ENCODE results near the gene SLC19A1. TPM values are rescaled to one million over a fixed set of nuclear protein-coding genes. Genes with fewer than 3 reads are reported as not detected.
A peak's percentile ranks its signal among the peaks of the same experiment; 100 is the strongest.

SLC19A1 gene
- total and polyA plus RNA-seq, 4 experiments from 2014 or later: 7.4 to 9.8 (median 8.2) TPM

- Histone ChIP-seq H3K36me3 (ENCODE audit: insufficient read depth, low read length) (no peaks in the 10 kb centered on the region), H3K27me3 (ENCODE audit: insufficient read depth, low read length) (no peaks in the 10 kb centered on the region), H3K9me3 (ENCODE audit: control insufficient read depth in 1 of 2, low read length in 2 of 2) (no peaks in the 10 kb centered on the region), H3K4me3 (ENCODE audit: low read length in 2 of 2) (no peak overlapping the region), H3K4me1 (ENCODE audit: insufficient read depth, low read length) (peaks cover 19% of the 10 kb centered on the region), H3K27ac (ENCODE audit: low read depth, low read length) (no peak overlapping the region)
- H3K36me3 Mint-ChIP-seq: no peaks in the 10 kb centered on the region
- POLR2A ChIA-PET (ENCODE audit: partially characterized antibody): interaction anchor here (1.5 kb wide), 1 partner anchor 36 kb away, joined by 6 read pairs; no protein-coding TSS in a partner anchor
- H3K9me3 Mint-ChIP-seq: no peaks in the 10 kb centered on the region
- intact Hi-C loops (cut with micrococcal nuclease): loop anchor here (10.0 kb wide), 1 partner anchor 89 kb away; the partner anchor contains the start of gene PCBP3
- CTCF ChIA-PET (ENCODE audit: partially characterized antibody): interaction anchor here (0.9 to 1.6 kb wide), 6 partner anchors 8 to 263 kb away, joined by 3 to 19 read pairs (median 4); no protein-coding TSS in a partner anchor
- H3K4me1 Mint-ChIP-seq: peaks cover 11 to 21% (median 12%) of the 10 kb centered on the region in 4 donors
- DNase-seq: no peak
- no peak overlapping the region for H3K27ac Mint-ChIP-seq
- H3K4me3 Mint-ChIP-seq: peak overlapping the region in 4 of 8 donors; percentile 40 to 67 (median 52)
- peaks cover 2 to 7% of the 10 kb centered on the region in 2 donors for H3K27me3 Mint-ChIP-seq
Observed at GRCh38 chr21:45556302-45556644, 14.0 kb upstream of the SLC19A1 start.

- H3K4me3 ChIP-seq (ENCODE audit: low read length in 2 of 2): peak overlapping the region in 1 of 2 donors; percentile 27
- POLR2A ChIA-PET (ENCODE audit: partially characterized antibody): interaction anchor here (0.6 to 1.5 kb wide), 2 partner anchors 37 to 45 kb away, joined by 3 to 6 read pairs; no protein-coding TSS in a partner anchor
- H3K9me3 Mint-ChIP-seq: no peaks in the 10 kb centered on the region
Observed at GRCh38 chr21:45555557-45556301, 13.5 kb upstream of the SLC19A1 start.

GRCh38 chr21:45555251-45555556 is 13.0 kb upstream of the SLC19A1 start:
- no peaks in the 10 kb centered on the region for H3K9me3 Mint-ChIP-seq
- no peaks in the 10 kb centered on the region for H3K36me3 Mint-ChIP-seq
- Histone ChIP-seq H3K4me1 (ENCODE audit: insufficient read depth, low read length) (peaks cover 28% of the 10 kb centered on the region), H3K27me3 (ENCODE audit: insufficient read depth, low read length) (no peaks in the 10 kb centered on the region), H3K36me3 (ENCODE audit: insufficient read depth, low read length) (no peaks in the 10 kb centered on the region), H3K4me3 (ENCODE audit: low read length in 2 of 2) (no peak overlapping the region), H3K9me3 (ENCODE audit: control insufficient read depth in 1 of 2, low read length in 2 of 2) (no peaks in the 10 kb centered on the region), H3K27ac (ENCODE audit: low read depth, low read length) (no peak overlapping the region)
- CTCF ChIA-PET (ENCODE audit: partially characterized antibody): interaction anchor here (1.4 to 1.6 kb wide), 2 partner anchors 41 to 50 kb away, joined by 3 to 19 read pairs; no protein-coding TSS in a partner anchor
- H3K27me3 Mint-ChIP-seq: peaks cover 1 to 2% of the 10 kb centered on the region in 2 donors
- intact Hi-C loops (cut with micrococcal nuclease): loop anchor here (1.0 to 10.0 kb wide), 2 partner anchors 41 to 90 kb away; partner anchors contain the start of gene PCBP3
- no peak overlapping the region for H3K27ac Mint-ChIP-seq
- DNase-seq: no peak
- POLR2A ChIA-PET (ENCODE audit: partially characterized antibody): interaction anchor here (0.6 to 1.5 kb wide), 2 partner anchors 37 to 46 kb away, joined by 3 to 6 read pairs; no protein-coding TSS in a partner anchor
- H3K4me3 Mint-ChIP-seq: no peak overlapping the region
- peaks cover 18 to 31% (median 22%) of the 10 kb centered on the region in 4 donors for H3K4me1 Mint-ChIP-seq

More at GRCh38 chr21:45555557-45556301, 13.5 kb upstream of the SLC19A1 start:
- H3K36me3 Mint-ChIP-seq: no peaks in the 10 kb centered on the region
- Histone ChIP-seq H3K27ac (ENCODE audit: low read depth, low read length) (peak overlapping the region; percentile 15), H3K9me3 (ENCODE audit: control insufficient read depth in 1 of 2, low read length in 2 of 2) (no peaks in the 10 kb centered on the region), H3K27me3 (ENCODE audit: insufficient read depth, low read length) (no peaks in the 10 kb centered on the region), H3K4me1 (ENCODE audit: insufficient read depth, low read length) (peaks cover 23% of the 10 kb centered on the region), H3K36me3 (ENCODE audit: insufficient read depth, low read length) (no peaks in the 10 kb centered on the region)
- DNase-seq: peak in 3 of 5 donors; percentile 31 to 39 (median 33)
- CTCF ChIA-PET (ENCODE audit: partially characterized antibody): interaction anchor here (0.9 to 1.6 kb wide), 6 partner anchors 8 to 264 kb away, joined by 3 to 19 read pairs (median 4); no protein-coding TSS in a partner anchor
- peaks cover 14 to 26% (median 17%) of the 10 kb centered on the region in 4 donors for H3K4me1 Mint-ChIP-seq
- peak overlapping the region in 4 of 8 donors; percentile 30 to 67 (median 49) for H3K4me3 Mint-ChIP-seq
- peaks cover 2 to 4% of the 10 kb centered on the region in 2 donors for H3K27me3 Mint-ChIP-seq
- H3K27ac Mint-ChIP-seq: no peak overlapping the region
- intact Hi-C loops (cut with micrococcal nuclease): loop anchor here (1.0 to 10.0 kb wide), 2 partner anchors 41 to 89 kb away; partner anchors contain the start of gene PCBP3

GRCh38 chr21:45554477-45555175 is 12.4 kb upstream of the SLC19A1 start:
- CTCF ChIA-PET (ENCODE audit: partially characterized antibody): interaction anchor here (1.0 kb wide), 1 partner anchor 41 kb away, joined by 3 read pairs; no protein-coding TSS in a partner anchor
- Mint-ChIP-seq H3K36me3 (no peaks in the 10 kb centered on the region), H3K27me3 (no peaks in the 10 kb centered on the region), H3K4me3 (peak overlapping the region; percentile 81 to 94 (median 90)), H3K4me1 (peaks cover 20 to 36% (median 24%) of the 10 kb centered on the region in 4 donors), H3K27ac (peak overlapping the region; percentile 57 to 96 (median 91)), H3K9me3 (no peaks in the 10 kb centered on the region)
- intact Hi-C loops (cut with micrococcal nuclease): loop anchor here (1.0 to 10.0 kb wide), 3 partner anchors 42 to 267 kb away; partner anchors contain the start of genes PCBP3 and POFUT2
- peak overlapping the region; percentile 85 to 87 for H3K4me3 ChIP-seq (ENCODE audit: low read length in 2 of 2)
- POLR2A ChIA-PET (ENCODE audit: partially characterized antibody): interaction anchor here (1.0 kb wide), 1 partner anchor 11 kb away, joined by 4 read pairs; no protein-coding TSS in a partner anchor
- peak overlapping the region; percentile 63 for H3K27ac ChIP-seq (ENCODE audit: low read depth, low read length)
- peak; percentile 66 to 89 (median 82) for DNase-seq
- H3K27me3 ChIP-seq (ENCODE audit: insufficient read depth, low read length): no peaks in the 10 kb centered on the region
- H3K9me3 ChIP-seq (ENCODE audit: control insufficient read depth in 1 of 2, low read length in 2 of 2): no peaks in the 10 kb centered on the region
- no peaks in the 10 kb centered on the region for H3K36me3 ChIP-seq (ENCODE audit: insufficient read depth, low read length)
- H3K4me1 ChIP-seq (ENCODE audit: insufficient read depth, low read length): peaks cover 34% of the 10 kb centered on the region

- DNase-seq: no peak
- peak overlapping the region in 4 of 7 donors; percentile 22 to 59 (median 26) for H3K27ac Mint-ChIP-seq
- Histone ChIP-seq H3K4me3 (ENCODE audit: low read length in 2 of 2) (no peak overlapping the region), H3K9me3 (ENCODE audit: control insufficient read depth in 1 of 2, low read length in 2 of 2) (no peaks in the 10 kb centered on the region), H3K27ac (ENCODE audit: low read depth, low read length) (no peak overlapping the region), H3K36me3 (ENCODE audit: insufficient read depth, low read length) (no peaks in the 10 kb centered on the region), H3K4me1 (ENCODE audit: insufficient read depth, low read length) (peaks cover 34% of the 10 kb centered on the region), H3K27me3 (ENCODE audit: insufficient read depth, low read length) (no peaks in the 10 kb centered on the region)
- peak overlapping the region in 5 of 8 donors; percentile 10 to 69 (median 33) for H3K4me3 Mint-ChIP-seq
- no peaks in the 10 kb centered on the region for H3K36me3 Mint-ChIP-seq
- H3K27me3 Mint-ChIP-seq: no peaks in the 10 kb centered on the region
- H3K9me3 Mint-ChIP-seq: no peaks in the 10 kb centered on the region
- ChIA-PET CTCF (ENCODE audit: partially characterized antibody) (no interaction called here), POLR2A (ENCODE audit: partially characterized antibody) (interaction anchor here (0.9 to 1.5 kb wide), 2 partner anchors 10 to 75 kb away, joined by 3 to 4 read pairs; no protein-coding TSS in a partner anchor)
- intact Hi-C loops (cut with micrococcal nuclease): loop anchor here (5.0 to 10.0 kb wide), 2 partner anchors 92 to 266 kb away; partner anchors contain the start of genes PCBP3 and POFUT2
- H3K4me1 Mint-ChIP-seq: peaks cover 20 to 42% (median 28%) of the 10 kb centered on the region in 4 donors
Observed at GRCh38 chr21:45552696-45553391, 10.6 kb upstream of the SLC19A1 start.
